ENCODE results near the gene FBXL15.

Gene FBXL15

DNA sequence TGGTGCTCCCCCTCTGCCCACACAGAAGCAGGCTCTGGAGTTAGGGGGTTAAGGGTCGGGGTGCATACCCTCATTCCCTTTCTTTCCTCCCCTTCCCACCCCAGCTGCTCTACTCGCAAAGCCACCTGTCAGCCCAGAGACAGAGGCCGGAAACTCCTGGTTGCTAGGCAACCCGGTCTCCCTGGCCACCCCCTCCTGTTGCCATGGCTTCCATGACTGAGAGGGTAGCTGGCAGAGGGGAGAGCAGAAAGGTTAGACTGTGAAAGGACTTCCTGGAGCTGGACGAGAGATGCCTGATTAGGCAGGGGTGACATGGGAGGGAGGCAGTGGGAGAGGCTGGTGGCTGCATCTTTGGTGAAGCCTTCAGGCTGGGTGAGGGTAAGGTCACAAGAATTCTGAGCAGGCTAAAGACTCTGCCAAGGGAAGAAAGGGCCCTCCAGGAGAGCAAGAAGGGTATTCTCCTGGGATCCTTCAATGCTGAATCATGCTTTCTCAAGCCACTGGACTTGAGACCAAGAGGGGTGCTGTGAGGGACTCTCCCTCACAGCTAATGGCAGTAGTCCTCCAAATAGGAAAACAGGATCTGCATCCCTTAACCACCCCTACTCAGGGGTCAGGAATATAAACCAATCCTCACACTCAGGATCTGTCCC lies 7.5 kb upstream of the FBXL15 start:
- no peak for DNase-seq (ENCODE audit: low read depth)

GRCh38 chr10:102413806-102414561 lies 6.7 kb upstream of the FBXL15 start:
- no peak overlapping the region for H3K4me3 ChIP-seq (ENCODE audit: low read length)
- TF ChIP-seq, protein P1, sequence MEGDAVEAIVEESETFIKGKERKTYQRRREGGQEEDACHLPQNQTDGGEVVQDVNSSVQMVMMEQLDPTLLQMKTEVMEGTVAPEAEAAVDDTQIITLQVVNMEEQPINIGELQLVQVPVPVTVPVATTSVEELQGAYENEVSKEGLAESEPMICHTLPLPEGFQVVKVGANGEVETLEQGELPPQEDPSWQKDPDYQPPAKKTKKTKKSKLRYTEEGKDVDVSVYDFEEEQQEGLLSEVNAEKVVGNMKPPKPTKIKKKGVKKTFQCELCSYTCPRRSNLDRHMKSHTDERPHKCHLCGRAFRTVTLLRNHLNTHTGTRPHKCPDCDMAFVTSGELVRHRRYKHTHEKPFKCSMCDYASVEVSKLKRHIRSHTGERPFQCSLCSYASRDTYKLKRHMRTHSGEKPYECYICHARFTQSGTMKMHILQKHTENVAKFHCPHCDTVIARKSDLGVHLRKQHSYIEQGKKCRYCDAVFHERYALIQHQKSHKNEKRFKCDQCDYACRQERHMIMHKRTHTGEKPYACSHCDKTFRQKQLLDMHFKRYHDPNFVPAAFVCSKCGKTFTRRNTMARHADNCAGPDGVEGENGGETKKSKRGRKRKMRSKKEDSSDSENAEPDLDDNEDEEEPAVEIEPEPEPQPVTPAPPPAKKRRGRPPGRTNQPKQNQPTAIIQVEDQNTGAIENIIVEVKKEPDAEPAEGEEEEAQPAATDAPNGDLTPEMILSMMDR (conservative IDR thresholded peaks at IDR 0.05; ENCODE audit: low read depth, low read length) = no peak
- no peak for DNase-seq (ENCODE audit: low read depth)

More for the DNA sequence above, 7.5 kb upstream of the FBXL15 start:
- TF ChIP-seq, protein P1 (conservative IDR thresholded peaks at IDR 0.05; ENCODE audit: low read depth, low read length) = no peak
- no peak overlapping the region for H3K4me3 ChIP-seq (ENCODE audit: low read length)

GRCh38 chr10:102414749-102415148 lies 5.9 kb upstream of the FBXL15 start:
- TF ChIP-seq, protein P1 (conservative IDR thresholded peaks at IDR 0.05; ENCODE audit: low read depth, low read length) = no peak
- no peak for DNase-seq (ENCODE audit: low read depth)
- no peak overlapping the region for H3K4me3 ChIP-seq (ENCODE audit: low read length)

DNA sequence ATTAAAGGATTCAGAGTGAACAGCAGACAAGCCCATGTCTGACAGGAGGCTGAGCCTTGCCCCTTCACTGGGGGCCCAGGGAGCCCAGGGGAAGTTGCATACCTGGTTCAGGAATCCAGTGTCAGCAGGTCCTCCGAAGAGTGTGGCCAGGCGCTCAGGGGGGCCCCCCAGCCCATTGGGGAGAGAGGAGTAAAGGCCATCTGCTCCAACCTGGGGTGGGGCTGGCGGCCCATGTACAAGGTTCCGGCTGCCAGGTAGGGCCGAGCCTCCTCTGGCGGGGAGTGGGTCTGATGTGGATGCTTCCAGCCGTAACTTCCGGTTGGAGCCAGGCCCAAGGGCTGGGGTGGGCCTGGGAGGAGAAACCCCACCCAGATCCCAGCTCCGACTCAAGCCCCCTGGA lies 4.4 kb upstream of the FBXL15 start:
- DNase-seq (ENCODE audit: low read depth) = no peak
- TF ChIP-seq, protein P1 (conservative IDR thresholded peaks at IDR 0.05; ENCODE audit: low read depth, low read length) = no peak
- H3K4me3 ChIP-seq (ENCODE audit: low read length) = no peak overlapping the region

- no peak overlapping the region for H3K4me3 ChIP-seq (ENCODE audit: low read length)
- no peak for DNase-seq (ENCODE audit: low read depth)
- TF ChIP-seq, protein P1 (conservative IDR thresholded peaks at IDR 0.05; ENCODE audit: low read depth, low read length) = no peak
These were observed 3.9 kb upstream of the FBXL15 start for GRCh38 chr10:102416695-102417094.

DNA sequence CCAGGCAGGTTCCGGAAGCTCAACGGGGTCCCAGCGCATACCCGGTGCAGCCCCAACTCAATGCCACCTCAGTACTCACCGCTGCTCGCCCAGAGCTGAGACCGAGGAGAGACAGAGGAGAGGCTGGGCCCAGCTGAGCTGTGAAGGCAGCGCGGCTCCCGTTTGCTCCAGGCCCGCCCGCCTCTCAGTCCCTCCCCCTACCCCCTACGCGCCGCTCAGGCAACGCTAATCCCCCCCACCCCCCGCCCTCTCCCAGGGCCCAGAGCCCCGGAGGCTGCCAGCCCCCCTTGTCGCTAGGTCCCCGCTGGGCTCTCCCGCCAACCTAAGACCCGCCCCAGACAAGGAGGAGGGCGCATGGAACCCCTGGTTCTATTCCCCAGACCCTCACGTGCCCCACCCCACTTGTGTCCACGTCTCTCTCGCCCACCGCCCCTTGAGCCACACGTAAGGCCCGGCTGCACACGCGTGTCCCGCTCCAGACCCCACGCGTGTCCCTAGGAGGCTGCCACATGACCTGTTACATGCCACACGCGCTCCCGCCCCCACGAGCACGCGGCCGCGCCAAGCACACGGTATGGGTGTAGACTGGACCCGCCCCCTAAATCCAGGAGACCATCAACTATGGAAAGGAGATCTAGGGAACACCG lies 1.9 kb upstream of the FBXL15 start, which contains the start of gene PSD:
TSS of gene PSD (minus strand) at position 164 of the 647 bp plus-strand sequence. CDS start 1,747 bp downstream, outside the sequence.
- TF ChIP-seq, protein P1 (conservative IDR thresholded peaks at IDR 0.05; ENCODE audit: low read depth, low read length) = no peak
- peak within 1 kb of the TSS; percentile 86 for H3K4me3 ChIP-seq (ENCODE audit: low read length)
- no peak for DNase-seq (ENCODE audit: low read depth)
